GM12892 (cell line): ENCODE data around the gene NAGPA.

Experiments
- POLR2A ChIP-seq: IDR thresholded peaks from 2 replicates; pipeline ENCODE4 v1.6.1; 2011; ENCODE audit warnings: low read depth, low read length, control low read depth
- TAF1 ChIP-seq: IDR thresholded peaks from 2 replicates; pipeline ENCODE4 v1.6.1; 2011; ENCODE audit warnings: low read depth, mild to moderate bottlenecking, control low read depth, low read length, borderline replicate concordance

- TF ChIP-seq POLR2A: no peak
- no peak for TF ChIP-seq TAF1
Measured at GRCh38 chr16:5027575-5028235, 6.0 kb downstream of the NAGPA start.
